Lower lobe of right lung (tissue), 2 donors: ENCODE data around the gene CCDC117. TPM values are rescaled to one million over a fixed set of nuclear protein-coding genes. Genes with fewer than 3 reads are reported as not detected.

Experiments
- ATAC-seq, 2 donors: fragments of 200-7000 bp; cut with Tn5 transposase; one replicate each; pipeline ENCODE4 v1.9.1; 2020 to 2022; ENCODE audit warnings: mild to moderate bottlenecking in 2 of 2, moderate library complexity in 2 of 2
- DNase-seq: peaks from one replicate; pipeline ENCODE4 v3.0.0-alpha.2; 2020
- H3K27ac ChIP-seq: fragments of 200-600 bp; one replicate; pipeline ENCODE4 v1.8.0; 2022
- H3K27me3 ChIP-seq: fragments of 200-600 bp; one replicate; pipeline ENCODE4 v1.8.0; 2022; ENCODE audit warnings: low read depth
- H3K36me3 ChIP-seq: fragments of 200-600 bp; one replicate; pipeline ENCODE4 v1.8.0; 2022; ENCODE audit warnings: mild to moderate bottlenecking
- H3K4me1 ChIP-seq: fragments of 200-600 bp; one replicate; pipeline ENCODE4 v1.8.0; 2022
- H3K4me3 ChIP-seq: fragments of 200-600 bp; one replicate; pipeline ENCODE4 v1.8.0; 2022; ENCODE audit warnings: mild to moderate bottlenecking
- H3K9me3 ChIP-seq: fragments of 200-600 bp; one replicate; pipeline ENCODE4 v1.8.0; 2022
- CTCF ChIP-seq: fragments of 200-600 bp; IDR thresholded peaks from one replicate; pipeline ENCODE4 v1.8.0; 2022; ENCODE audit warnings: antibody characterized with exemption, mild to moderate bottlenecking
- intact Hi-C: fragments of 100-400 bp; cut with DNase I; formaldehyde crosslinking; loops from one replicate; pipeline ENCODE4 v1.11.0; 2022
- total RNA-seq: library from RNA; stranded (reverse); fragmentation: NEBNext Ultra II Directional; extraction: Animal tissue kit (Norgen Biotek cat#: 25700); gene quantifications from one replicate; pipeline ENCODE4 v1.2.1, GENCODE V29; 2021
- donor health status: DM: no; HTN: yes; CAD: no; lungs with severe emphysema.

The CCDC117 gene
- total RNA-seq, 1 donor from 2014 or later: 21.4 TPM

GRCh38 chr22:28774378-28774777 is 1.9 kb downstream of the CCDC117 start:
- no peak for ATAC-seq
- Histone ChIP-seq H3K27ac (no peak overlapping the region), H3K4me3 (peak overlapping the region; percentile 83), H3K36me3 (peaks cover 43% of the 10 kb centered on the region), H3K27me3 (no peaks in the 10 kb centered on the region), H3K4me1 (peaks cover 32% of the 10 kb centered on the region), H3K9me3 (no peaks in the 10 kb centered on the region)
- no peak for TF ChIP-seq CTCF
- intact Hi-C loops: no loop called here
- no peak for DNase-seq

- TF ChIP-seq CTCF: no peak
- Histone ChIP-seq H3K27me3 (no peaks in the 10 kb centered on the region), H3K36me3 (peaks cover 89% of the 10 kb centered on the region), H3K4me1 (peaks cover 48% of the 10 kb centered on the region), H3K9me3 (no peaks in the 10 kb centered on the region), H3K4me3 (no peak overlapping the region), H3K27ac (no peak overlapping the region)
- peak in 1 of 2 donors; percentile 42 for ATAC-seq
- intact Hi-C loops: no loop called here
- no peak for DNase-seq
Observed at GRCh38 chr22:28779833-28780232, 7.3 kb downstream of the CCDC117 start.

GRCh38 chr22:28780296-28780695 is 7.8 kb downstream of the CCDC117 start:
- no peak for TF ChIP-seq CTCF
- Histone ChIP-seq H3K9me3 (no peaks in the 10 kb centered on the region), H3K4me3 (no peak overlapping the region), H3K27me3 (no peaks in the 10 kb centered on the region), H3K36me3 (peaks cover 89% of the 10 kb centered on the region), H3K27ac (no peak overlapping the region), H3K4me1 (peaks cover 49% of the 10 kb centered on the region)
- ATAC-seq (no peak), DNase-seq (no peak)
- intact Hi-C loops: no loop called here

GRCh38 chr22:28783786-28784671 is 11.5 kb downstream of the CCDC117 start:
- Histone ChIP-seq H3K9me3 (no peaks in the 10 kb centered on the region), H3K27me3 (no peaks in the 10 kb centered on the region), H3K4me3 (peak overlapping the region; percentile 7), H3K4me1 (peaks cover 42% of the 10 kb centered on the region), H3K27ac (peak overlapping the region; percentile 74), H3K36me3 (peaks cover 94% of the 10 kb centered on the region)
- TF ChIP-seq CTCF: no peak
- ATAC-seq (peak; percentile 87), DNase-seq (no peak)
- intact Hi-C loops: no loop called here

GRCh38 chr22:28788601-28789000 is 16.1 kb downstream of the CCDC117 start:
- DNase-seq (no peak), ATAC-seq (no peak)
- no peak for TF ChIP-seq CTCF
- H3K4me3 ChIP-seq: no peak overlapping the region
- no peaks in the 10 kb centered on the region for H3K9me3 ChIP-seq
- peaks cover 25% of the 10 kb centered on the region for H3K4me1 ChIP-seq
- no peaks in the 10 kb centered on the region for H3K27me3 ChIP-seq
- no peak overlapping the region for H3K27ac ChIP-seq
- intact Hi-C loops: no loop called here
- H3K36me3 ChIP-seq: peaks cover 78% of the 10 kb centered on the region
